Activated T-cell treated with anti-CD3 and anti-CD28 coated beads for 1 hour (primary cell): ENCODE data around the gene MKLN1.
"Not testable (repeated sequence)": the region's sequence is repeated elsewhere in the genome, so short reads cannot be mapped to it uniquely, and the experiment has no call there.

Experiments
- DNase-seq: peaks from one replicate; pipeline ENCODE4 v3.0.0-alpha.2; 2020; ENCODE audit warnings: low read depth

The MKLN1 gene

DNA sequence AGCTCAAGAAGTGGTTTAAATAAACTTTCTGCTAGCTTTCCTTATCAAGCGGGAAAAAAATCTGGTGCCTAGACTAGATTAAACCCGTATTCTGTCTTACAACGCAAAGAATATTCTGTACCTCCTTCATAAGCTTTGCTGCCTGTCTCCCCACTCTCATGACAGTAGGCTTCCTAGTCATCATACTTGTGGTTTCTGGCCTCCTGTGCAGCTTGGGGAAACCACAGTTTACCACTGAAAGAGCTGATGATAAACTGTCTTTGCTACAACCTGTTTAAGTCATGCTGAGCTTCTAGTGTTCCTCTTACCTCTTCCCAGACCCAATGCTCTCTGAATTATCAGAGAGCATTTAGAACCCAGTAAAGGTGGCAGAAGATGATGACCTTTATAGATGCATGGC, 173.7 kb downstream of the MKLN1 start:
- no peak for DNase-seq

DNA sequence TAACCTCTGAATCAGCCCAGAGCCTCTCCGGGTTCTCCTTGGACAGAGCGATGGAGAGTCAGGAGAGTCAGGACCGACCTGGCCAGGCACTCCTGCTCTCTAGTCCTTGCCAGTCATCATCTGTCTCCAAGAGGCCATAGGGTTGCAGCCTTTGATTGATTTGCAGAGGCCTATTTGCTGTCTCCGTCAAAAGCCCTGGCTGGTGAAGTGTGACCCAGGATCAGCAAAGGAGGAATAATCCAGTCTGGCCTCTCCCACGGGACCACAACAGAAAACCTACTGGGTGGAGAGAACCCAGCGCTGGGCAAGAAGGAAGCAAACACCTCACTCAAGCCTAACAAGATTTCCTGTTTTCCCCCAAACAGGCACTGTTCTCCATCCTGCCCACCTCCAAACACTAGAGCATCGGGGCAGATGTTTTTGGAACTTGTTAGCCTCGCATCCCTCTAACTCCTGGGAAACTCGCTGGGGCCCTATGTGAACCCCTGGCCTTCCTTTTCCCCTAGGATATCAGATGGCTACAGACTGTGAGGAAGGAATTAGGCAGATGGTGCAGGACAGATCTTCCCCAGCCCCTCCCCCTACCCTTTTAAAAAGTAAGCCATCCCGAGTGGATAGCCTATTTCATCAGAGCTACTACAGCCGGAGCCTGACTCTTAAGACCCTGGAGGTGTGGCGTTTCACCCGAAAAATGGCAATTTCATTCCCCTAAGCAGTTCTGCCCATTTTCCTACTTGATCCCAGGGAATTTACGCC, 174.4 kb downstream of the MKLN1 start:
- DNase-seq = no peak

- no peak for DNase-seq
These were observed 175.3 kb downstream of the MKLN1 start for GRCh38 chr7:131502810-131503508.

- DNase-seq = no peak
These were observed 176.0 kb downstream of the MKLN1 start for GRCh38 chr7:131503639-131504038.

DNA sequence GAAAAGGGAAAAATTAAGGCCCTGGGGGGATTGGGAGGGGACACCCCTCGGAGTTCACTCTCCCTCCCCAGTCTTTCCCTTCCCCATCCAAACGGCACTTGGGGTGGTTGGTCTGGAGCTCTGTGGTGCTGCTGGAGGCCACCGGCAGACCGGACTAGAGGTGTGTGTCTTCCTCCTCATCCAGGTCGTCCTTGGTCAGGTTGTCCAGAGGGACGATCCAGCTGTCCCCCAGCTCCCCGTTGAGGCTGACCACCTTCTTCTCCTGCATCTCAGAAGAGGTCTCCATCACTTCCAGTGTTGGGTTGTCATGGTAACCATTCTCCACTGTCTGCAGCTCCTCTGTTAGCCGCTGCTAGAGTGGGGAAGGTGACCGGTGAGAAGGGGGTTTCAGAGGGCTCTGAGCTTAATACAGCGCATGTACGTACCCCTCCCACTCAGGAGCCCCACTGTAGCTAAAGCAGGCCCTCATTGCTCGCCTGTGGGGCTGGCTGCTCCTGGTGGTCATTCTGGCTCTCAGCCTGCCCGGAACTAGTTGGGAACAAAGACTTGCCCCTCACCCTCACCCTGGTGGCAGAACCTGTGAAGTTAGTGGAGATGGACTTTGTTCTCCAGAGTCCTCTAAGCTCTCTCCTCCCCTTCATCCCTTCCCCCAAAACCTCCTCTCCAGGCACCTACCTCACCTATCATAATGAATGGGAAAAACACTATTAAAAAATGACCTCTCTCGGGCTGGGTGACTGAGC, 176.7 kb downstream of the MKLN1 start:
- no peak for DNase-seq

DNA sequence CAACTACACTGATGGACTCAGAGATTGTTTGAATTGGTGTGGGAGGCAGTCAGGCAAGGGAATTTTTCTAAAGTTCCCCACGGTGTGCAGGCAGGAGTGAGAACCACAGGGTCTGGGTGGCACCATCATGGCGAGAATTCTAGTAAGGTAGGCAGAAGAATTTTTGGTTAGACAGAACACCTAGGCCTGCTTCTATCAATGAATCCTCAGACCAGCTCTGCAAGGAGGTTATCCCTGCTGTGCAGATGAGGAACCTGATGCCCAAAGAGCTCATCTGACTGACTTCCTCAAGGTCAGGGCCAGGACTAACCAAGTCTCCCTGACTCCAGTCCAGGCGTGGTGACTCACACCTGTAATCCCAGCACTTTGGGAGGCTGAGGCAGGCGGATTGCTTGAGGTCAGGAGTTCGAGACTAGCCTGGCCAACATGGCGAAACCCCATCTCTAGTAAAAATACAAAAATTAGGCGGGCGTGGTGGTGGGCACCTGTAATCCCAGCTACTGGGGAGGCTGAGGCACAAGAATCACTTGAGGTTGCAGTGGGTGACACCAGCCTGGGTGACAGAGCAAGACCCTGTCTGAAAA, 177.5 kb downstream of the MKLN1 start:
- not testable (repeated sequence) for DNase-seq

DNA sequence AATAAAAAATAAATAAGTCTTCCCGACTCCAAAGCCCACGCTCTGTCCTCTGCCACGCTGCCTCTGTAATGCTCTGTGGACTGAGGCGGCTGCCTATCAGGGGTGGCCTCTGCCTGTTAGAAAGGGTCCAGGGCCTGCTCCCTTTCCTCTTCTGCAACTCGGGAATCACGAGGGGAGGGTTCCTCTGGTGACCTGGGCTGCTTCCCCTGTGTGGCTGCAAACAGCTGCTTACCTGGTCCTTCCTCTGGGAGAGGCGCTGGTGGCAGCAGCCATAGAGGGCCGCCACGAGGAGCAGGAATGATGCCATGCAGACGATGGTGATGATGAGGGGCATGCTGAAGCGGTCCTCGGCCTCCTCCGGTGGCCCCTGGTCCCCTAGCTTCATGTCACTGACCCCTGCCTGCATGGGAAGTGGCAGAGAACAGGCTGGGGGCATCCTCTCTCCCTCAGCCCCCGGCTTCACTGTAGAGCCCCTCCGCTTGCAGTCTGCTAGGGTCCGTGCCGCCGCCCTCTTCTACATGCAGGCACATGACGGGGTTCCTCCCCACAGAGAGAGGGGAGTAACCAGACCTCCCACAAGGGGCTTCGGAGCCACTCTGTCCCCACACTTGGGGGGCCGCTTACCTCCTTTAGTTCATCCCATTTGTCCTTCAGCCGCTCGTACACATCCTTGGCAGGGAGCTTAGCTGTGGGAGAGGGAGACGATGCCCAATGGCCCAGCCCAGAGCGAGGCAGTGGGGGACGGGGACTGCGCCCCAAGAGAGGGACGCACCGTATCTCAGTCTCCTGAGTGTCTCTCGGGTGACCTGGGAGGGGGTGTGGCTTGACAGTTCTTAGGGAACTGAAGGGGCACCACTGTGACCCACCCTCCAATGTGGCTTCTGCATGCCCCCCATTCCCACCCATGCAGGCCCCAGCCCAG, 178.2 kb downstream of the MKLN1 start:
- DNase-seq = no peak

DNA sequence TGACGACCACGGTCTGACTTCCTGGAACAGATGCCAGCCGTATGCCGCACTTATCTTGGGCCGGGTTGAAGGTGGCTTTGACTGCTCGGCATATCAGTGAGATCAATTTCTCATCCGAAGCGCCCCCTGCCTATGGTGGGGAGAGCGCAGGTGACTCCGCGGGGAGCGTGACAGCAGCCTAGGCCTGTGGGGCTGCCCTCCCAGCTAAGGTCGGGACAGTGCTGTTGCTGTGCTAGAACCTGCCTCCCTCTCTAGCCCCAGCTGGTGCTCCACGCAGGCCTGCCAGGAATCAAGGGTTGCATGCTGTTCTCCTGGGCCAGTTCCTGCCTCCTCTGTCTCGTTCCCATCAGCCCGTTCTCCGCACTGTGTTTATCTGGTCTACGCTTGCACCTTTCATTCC, 178.9 kb downstream of the MKLN1 start:
- DNase-seq = no peak

- DNase-seq = peak; percentile 78
These were observed 180.1 kb downstream of the MKLN1 start for GRCh38 chr7:131507592-131508331.

DNA sequence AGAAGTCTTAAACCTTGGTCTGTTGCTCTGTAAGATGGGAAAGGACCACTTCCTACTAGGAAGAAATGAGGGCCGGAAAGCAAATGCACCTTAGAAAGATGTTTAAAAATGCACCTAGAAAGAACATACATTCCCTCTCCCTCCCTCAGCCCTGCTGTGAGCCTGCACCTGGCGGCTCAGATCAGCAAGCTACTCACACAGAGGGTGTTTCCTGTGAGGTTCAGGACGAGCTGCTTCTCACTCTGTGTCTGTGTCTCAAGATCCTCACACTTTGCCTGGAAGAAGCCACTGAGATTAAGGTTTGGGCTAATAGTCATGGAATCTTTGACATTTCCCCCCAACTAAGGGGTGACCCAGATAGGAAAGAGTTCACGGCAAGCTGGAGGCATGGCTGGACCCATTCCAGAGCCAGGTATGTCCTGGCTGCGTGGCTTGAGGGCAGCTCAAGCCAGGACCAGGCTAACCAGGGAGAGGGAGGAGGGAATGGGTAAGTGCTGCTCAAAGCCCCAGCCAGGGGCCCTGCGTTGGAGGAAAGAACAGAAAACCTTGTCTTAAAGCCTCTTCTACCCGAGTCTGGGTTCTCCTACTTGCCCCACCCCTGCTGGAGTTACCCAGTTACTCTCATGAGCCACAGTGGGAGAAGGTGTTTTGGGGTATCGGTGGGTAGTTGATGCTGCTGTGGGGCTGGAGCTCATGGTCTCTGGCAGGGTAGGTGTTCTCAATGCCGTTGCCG, 181.2 kb downstream of the MKLN1 start:
- no peak for DNase-seq

- no peak for DNase-seq
These were observed 182.1 kb downstream of the MKLN1 start for GRCh38 chr7:131509781-131510180.

DNA sequence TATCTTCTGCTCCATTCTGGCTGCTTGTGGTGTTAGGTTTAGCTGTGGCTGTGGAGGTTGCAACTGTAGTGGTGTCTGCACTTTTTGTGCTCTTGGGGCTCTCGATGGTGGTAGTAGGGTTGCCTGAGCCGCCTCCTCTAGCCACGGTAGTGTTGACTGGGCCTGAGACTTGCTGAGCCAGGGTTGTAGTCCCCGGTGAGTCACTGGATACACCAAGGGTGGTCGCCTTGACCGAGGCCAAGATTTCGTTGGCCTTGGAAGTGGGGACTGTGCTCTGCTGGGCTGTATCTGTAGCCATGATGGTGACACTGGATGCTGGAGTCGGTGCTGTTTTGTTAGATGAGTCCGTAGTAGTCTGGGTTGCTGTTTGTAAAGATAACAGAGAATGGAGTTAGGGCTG, 183.4 kb downstream of the MKLN1 start:
- no peak for DNase-seq

DNA sequence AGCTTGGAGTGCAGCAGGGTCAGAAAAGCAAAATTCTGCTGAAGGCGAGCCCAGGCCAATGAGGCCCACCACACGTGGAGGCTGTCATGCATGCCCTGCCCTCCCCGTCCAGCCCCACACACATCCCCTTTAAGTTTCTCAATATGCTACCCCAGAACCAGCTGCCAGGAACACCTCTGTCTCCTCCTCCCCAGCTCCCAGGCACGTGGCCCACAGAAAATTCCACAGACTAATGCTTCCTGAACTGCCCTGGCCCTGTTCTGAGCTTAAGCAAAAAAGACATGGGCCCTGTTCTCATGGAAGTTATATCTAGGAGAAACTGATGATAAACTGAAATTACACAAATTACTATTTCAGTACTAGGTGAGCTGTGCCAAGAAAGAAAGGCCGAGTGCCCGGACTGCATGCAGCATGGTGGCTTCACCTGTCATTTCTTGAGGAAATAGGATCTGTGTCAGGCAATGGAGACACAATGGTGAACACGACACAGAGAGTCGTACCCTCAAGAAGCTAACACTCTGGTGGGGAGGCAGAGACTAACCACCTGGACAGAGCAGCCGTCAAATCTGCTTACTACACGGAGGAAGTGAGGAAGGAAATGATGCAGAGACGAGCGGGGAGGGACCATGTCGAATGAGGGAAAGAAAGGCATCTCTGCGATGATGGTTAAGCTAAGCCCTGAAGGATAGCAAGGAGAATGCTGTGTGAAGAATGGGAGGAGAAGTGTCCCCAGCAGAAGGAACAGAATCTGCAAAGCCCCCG, 184.3 kb downstream of the MKLN1 start:
- no peak for DNase-seq

DNA sequence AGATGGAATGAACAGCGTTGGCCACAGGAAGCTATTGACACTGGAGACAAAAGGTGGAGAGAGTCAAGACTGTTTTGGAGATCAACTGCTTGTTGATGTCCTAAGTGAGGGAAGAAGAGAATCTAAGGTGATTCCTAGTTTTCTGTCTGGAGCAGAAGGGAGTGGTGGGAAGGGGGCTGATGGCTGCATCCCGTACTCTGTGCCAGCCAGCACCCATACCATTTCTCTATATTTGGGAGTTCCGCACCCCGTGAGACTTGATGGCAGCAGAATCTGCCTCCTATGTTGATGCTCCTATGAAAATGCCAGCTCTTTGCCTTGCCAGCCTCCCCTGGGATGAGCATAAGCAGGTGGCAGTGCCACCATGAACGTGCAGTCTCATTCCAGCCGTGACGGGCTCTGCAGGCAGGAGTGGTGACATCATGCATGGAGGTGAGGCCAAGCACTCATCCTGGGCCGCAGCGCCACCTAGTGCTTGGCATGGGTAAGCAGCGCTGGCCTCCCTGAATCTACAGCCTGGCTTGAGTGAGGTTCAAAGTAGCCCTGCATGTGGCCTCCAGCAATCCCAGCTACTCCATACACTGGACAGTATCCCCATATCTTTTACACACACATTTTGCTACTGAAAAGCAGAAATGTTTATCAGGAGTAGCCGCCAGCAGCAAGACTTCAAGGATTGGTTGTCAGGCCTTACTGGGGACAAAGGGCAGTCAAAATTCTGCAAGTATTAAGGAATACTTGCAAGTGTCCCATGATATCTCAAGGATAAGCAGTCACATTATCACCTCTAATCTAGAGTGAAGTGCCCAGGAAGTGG, 185.8 kb downstream of the MKLN1 start:
- DNase-seq = peak; percentile 72

DNA sequence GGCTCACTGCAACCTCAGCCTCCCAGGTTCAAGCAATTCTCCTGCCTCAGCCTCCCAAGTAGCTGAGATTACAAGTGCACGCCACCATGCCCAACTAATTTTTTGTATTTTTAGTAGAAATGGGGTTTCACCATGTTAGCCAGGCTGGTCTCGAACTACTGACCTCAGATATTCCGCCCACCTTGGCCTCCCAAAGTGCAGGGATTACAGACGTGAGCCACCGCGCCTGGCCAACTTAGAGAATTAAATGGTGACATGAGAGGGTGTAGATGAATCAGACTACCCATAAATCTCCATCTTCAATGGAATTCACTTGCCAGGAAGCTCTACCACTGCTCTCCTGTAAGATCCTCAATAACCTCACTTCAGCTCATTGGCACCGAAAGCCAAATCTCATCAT, 187.8 kb downstream of the MKLN1 start:
- DNase-seq = not testable (repeated sequence)

DNA sequence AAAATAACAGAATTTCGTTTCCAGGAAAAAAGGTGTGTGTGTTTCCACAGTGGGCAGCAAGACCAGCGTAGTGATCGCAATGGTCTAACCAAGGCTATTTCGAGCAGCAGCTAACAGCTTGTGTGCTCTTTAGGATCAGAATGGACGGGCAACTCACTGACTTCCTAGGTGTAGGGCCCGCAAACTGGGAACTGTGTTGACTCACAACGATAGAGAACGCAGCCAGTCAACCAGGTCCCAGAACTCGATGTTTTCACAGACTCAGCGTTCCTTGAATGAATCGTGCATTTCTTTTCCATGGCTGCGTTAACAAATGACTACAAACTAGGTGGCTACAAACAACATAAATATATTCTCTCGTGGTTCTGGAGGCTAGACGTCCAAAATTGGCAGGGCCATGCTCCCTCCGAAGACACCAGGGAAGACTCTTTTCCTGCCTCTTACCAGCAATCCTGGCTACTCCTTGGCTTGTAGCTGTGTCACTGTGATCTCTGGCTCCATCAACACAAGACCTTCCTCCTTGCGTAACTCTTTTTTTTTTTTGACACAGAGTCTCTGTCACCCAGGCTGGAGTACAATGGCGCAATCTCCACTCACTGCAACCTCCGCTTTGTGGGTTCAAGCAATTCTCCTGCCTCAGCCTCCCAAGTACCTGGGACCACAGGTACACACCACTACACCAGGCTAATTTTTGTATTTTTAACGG, 189.7 kb downstream of the MKLN1 start:
- no peak for DNase-seq

DNA sequence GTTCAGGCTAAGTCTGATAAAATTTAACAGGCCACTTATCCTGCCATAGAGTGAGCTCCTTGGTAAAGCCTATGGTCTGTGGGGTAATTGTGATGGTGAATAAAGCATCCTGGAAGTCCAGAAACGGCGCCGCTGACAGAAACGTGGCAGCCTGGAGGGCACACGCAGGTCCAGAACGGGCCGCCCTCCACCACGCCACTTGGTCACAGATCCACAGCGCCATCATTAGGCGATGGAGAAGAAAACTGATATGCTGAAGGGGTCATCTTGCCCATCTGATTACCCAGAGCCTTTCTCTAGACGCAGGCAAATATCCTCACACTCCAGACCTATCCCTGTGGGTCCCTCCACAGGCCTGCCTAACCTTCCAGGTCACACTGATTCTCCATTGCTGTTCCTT, 190.9 kb downstream of the MKLN1 start:
- DNase-seq = no peak

DNA sequence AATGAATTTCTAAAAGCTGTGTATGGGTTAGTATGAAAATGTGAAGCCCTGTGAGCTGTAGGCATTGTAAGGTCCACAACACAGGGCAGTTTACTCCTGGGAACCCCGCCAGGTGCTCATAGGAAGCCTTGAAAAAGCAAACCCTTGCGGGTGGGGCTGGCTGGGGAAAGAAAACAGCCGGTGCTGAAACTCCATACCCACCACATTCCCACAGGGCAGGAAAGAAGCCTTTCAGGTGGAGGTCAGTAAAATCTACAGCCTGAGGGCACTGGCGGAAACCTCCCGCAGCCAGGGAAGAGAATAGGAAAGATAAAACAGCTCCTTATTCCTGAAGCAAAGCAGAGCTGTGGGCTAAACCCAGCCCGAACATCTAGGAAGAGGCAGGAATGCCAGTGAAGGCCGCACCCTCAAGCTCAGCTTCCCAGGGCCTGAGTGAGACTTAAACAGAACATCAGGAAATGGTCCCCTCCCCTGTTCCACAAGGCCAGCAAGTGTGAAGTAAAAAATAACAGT, 194.0 kb downstream of the MKLN1 start:
- DNase-seq = no peak
